Body of pancreas (tissue), 4 donors: ENCODE data around the gene TEX264.

Source experiments
- CTCF ChIP-seq, 7 experiments: fragments of 450-650 bp in 4 of 7; fragments of 200-600 bp in 3 of 7; sonication (generic) in 3 of 7; IDR thresholded peaks; one replicate each; pipeline ENCODE4 v1.5.1; 2016 to 2019; ENCODE audit warnings: antibody characterized with exemption in 7 of 7
- POLR2A ChIP-seq, 3 donors: fragments of 450-650 bp; IDR thresholded peaks; one replicate each; pipeline ENCODE4 v1.6.1; 2016; ENCODE audit warnings: antibody characterized with exemption in 3 of 3, mild to moderate bottlenecking in 2 of 3

DNA sequence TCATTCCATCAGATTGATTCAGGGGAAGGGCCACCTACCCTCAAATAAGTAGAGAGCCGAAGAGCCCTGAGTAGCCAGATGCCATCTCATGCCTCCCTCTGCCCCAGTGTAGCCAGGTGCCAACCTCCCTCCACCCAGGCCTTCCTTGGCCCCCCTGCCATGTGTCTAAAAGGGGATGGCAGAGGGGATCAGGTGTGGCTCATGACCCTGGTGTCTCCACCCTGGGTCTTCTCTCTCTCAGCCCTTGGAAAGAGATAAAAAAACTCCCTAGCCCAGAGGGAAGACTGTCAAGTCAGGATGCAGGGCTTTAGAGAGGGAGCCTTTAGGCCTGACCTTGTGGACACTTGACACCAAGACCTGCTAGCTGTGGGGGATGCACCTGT is 41.0 kb downstream of the TEX264 start:
- TF ChIP-seq CTCF (IDR thresholded peaks at IDR 0.05) = no peak
- TF ChIP-seq POLR2A (IDR thresholded peaks at IDR 0.05) = no peak
